Measurements from ENCODE around the gene SFTPB. TPM values are rescaled to one million over a fixed set of nuclear protein-coding genes. Genes with fewer than 3 reads are reported as not detected.

SFTPB gene
- total RNA-seq, 3 donors from 2014 or later: 1.3 to 2.2 TPM; not detected in 1

GRCh38 chr2:85712849-85713612 is 45.0 kb upstream of the SFTPB start:
- peaks cover 3% of the 10 kb centered on the region for H3K4me1 ChIP-seq (ENCODE audit: low read depth)
- intact Hi-C loops (cut with DNase I, micrococcal nuclease): no loop called here
- TF ChIP-seq CTCF (IDR thresholded peaks at IDR 0.05): no peak
- H3K4me3 ChIP-seq: no peak overlapping the region
- DNase-seq: peak in 2 of 3 donors; percentile 41 to 55
- peak; percentile 76 for ATAC-seq
- H3K9me3 ChIP-seq: no peaks in the 10 kb centered on the region
- H3K36me3 ChIP-seq (ENCODE audit: low read depth): no peaks in the 10 kb centered on the region

- peaks cover 3% of the 10 kb centered on the region for H3K4me1 ChIP-seq (ENCODE audit: low read depth)
- DNase-seq (no peak), ATAC-seq (peak; percentile 13)
- H3K9me3 ChIP-seq: no peaks in the 10 kb centered on the region
- TF ChIP-seq CTCF (IDR thresholded peaks at IDR 0.05): no peak
- no peaks in the 10 kb centered on the region for H3K36me3 ChIP-seq (ENCODE audit: low read depth)
- intact Hi-C loops (cut with DNase I, micrococcal nuclease): no loop called here
- no peak overlapping the region for H3K4me3 ChIP-seq
Measured at GRCh38 chr2:85712336-85712735, 44.3 kb upstream of the SFTPB start.

GRCh38 chr2:85711578-85712060 is 43.6 kb upstream of the SFTPB start:
- intact Hi-C loops (cut with DNase I, micrococcal nuclease): no loop called here
- peaks cover 10% of the 10 kb centered on the region for H3K4me1 ChIP-seq (ENCODE audit: low read depth)

GRCh38 chr2:85710687-85711577 is 42.9 kb upstream of the SFTPB start:
- peak in 2 of 3 donors; percentile 24 to 43 for DNase-seq
- H3K4me3 ChIP-seq: no peak overlapping the region
- TF ChIP-seq CTCF (IDR thresholded peaks at IDR 0.05): no peak
- peak; percentile 6 for ATAC-seq
- no peaks in the 10 kb centered on the region for H3K9me3 ChIP-seq
- intact Hi-C loops (cut with DNase I, micrococcal nuclease): no loop called here
- H3K4me1 ChIP-seq (ENCODE audit: low read depth): peaks cover 10% of the 10 kb centered on the region
- H3K36me3 ChIP-seq (ENCODE audit: low read depth): no peaks in the 10 kb centered on the region

More at GRCh38 chr2:85711578-85712060, 43.6 kb upstream of the SFTPB start:
- no peak for ATAC-seq
- DNase-seq: no peak
- Histone ChIP-seq H3K36me3 (ENCODE audit: low read depth) (no peaks in the 10 kb centered on the region), H3K9me3 (no peaks in the 10 kb centered on the region), H3K4me3 (no peak overlapping the region)
- no peak for TF ChIP-seq CTCF (IDR thresholded peaks at IDR 0.05)

- ATAC-seq (no peak), DNase-seq (no peak)
- no peak for TF ChIP-seq CTCF (IDR thresholded peaks at IDR 0.05)
- H3K4me1 ChIP-seq (ENCODE audit: low read depth): peaks cover 12% of the 10 kb centered on the region
- no peak overlapping the region for H3K4me3 ChIP-seq
- intact Hi-C loops (cut with DNase I, micrococcal nuclease): no loop called here
- no peaks in the 10 kb centered on the region for H3K36me3 ChIP-seq (ENCODE audit: low read depth)
- H3K9me3 ChIP-seq: no peaks in the 10 kb centered on the region
Measured at GRCh38 chr2:85709401-85709811, 41.4 kb upstream of the SFTPB start.
